Inflammatory macrophage treated with lipopolysaccharide for 1 hour (primary cell): Measurements from ENCODE around the gene A2ML1.
"Not testable (repeated sequence)": the region's sequence is repeated elsewhere in the genome, so short reads cannot be mapped to it uniquely, and the experiment has no call there.

Source experiments
- DNase-seq, 2 donors: peaks; one replicate each; pipeline ENCODE4 v3.0.0-alpha.2; 2020 to 2022

Gene A2ML1

GRCh38 chr12:8822298-8822697 is at the start of gene A2ML1:
A2ML1 (plus strand) TSS chr12:8822621; CDS start chr12:8822652, 31 bp downstream.
- no peak for DNase-seq

- no peak for DNase-seq
Observed at GRCh38 chr12:8773461-8773860, 49.0 kb upstream of the A2ML1 start.

- DNase-seq: no peak
Observed at GRCh38 chr12:8779281-8779680, 43.1 kb upstream of the A2ML1 start.

GRCh38 chr12:8779862-8780261 is 42.6 kb upstream of the A2ML1 start:
- no peak for DNase-seq

- peak; percentile 28 to 37 for DNase-seq
Observed at GRCh38 chr12:8780389-8780788, 42.0 kb upstream of the A2ML1 start.

- DNase-seq: no peak
Observed at GRCh38 chr12:8781381-8782127, 40.9 kb upstream of the A2ML1 start.

- DNase-seq: no peak
Observed at GRCh38 chr12:8784290-8784888, 38.0 kb upstream of the A2ML1 start.

GRCh38 chr12:8785499-8785898 is 36.9 kb upstream of the A2ML1 start:
- no peak for DNase-seq

GRCh38 chr12:8787206-8787605 is 35.2 kb upstream of the A2ML1 start:
- not testable (repeated sequence) for DNase-seq

- DNase-seq: not testable (repeated sequence)
Observed at GRCh38 chr12:8788706-8789105, 33.7 kb upstream of the A2ML1 start.

- not testable (repeated sequence) for DNase-seq
Observed at GRCh38 chr12:8789341-8790013, 32.9 kb upstream of the A2ML1 start.

GRCh38 chr12:8793226-8793625 is 29.2 kb upstream of the A2ML1 start:
- peak; percentile 31 to 59 for DNase-seq

- not testable (repeated sequence) for DNase-seq
Observed at GRCh38 chr12:8794611-8795010, 27.8 kb upstream of the A2ML1 start.

- no peak for DNase-seq
Observed at GRCh38 chr12:8796831-8797626, 25.4 kb upstream of the A2ML1 start.

- not testable (repeated sequence) for DNase-seq
Observed at GRCh38 chr12:8801213-8801612, 21.2 kb upstream of the A2ML1 start.

GRCh38 chr12:8804833-8805232 is 17.6 kb upstream of the A2ML1 start:
- not testable (repeated sequence) for DNase-seq

GRCh38 chr12:8805487-8805886 is 16.9 kb upstream of the A2ML1 start:
- not testable (repeated sequence) for DNase-seq

GRCh38 chr12:8807084-8807483 is 15.3 kb upstream of the A2ML1 start:
- DNase-seq: not testable (repeated sequence)

- not testable (repeated sequence) for DNase-seq
Observed at GRCh38 chr12:8810112-8810511, 12.3 kb upstream of the A2ML1 start.

GRCh38 chr12:8813572-8814357 is 8.7 kb upstream of the A2ML1 start:
- peak in 1 of 2 donors; percentile 22 for DNase-seq

GRCh38 chr12:8816448-8817050 is 5.9 kb upstream of the A2ML1 start:
- peak; percentile 18 to 51 for DNase-seq

GRCh38 chr12:8817856-8818255 is 4.6 kb upstream of the A2ML1 start:
- no peak for DNase-seq
